Panc1 (cell line): Measurements from ENCODE around the gene TNIK. TPM values are rescaled to one million over a fixed set of nuclear protein-coding genes. Genes with fewer than 3 reads are reported as not detected.

ENCODE experiments used
- ATAC-seq: fragments of 200-7000 bp; cut with Tn5 transposase; 2 replicates; pipeline ENCODE4 v1.9.1; 2020; ENCODE audit warnings: mild to moderate bottlenecking, moderate library complexity
- BruUV-seq: library from RNA; stranded (reverse); fragments of 400-500 nt; replicated peaks from 2 replicates; lab custom pipeline; 2021; lab: Mats Ljungman, UMichigan
- CTCF ChIA-PET: fragments of 300-600 bp; sonication (Branson Sonifier 250); formaldehyde crosslinking; loops from one replicate; lab custom pipeline; 2022; ENCODE audit warnings: antibody characterized with exemption; lab: Charles Lee
- POLR2A ChIA-PET: fragments of 300-600 bp; sonication (Branson Sonifier 250); formaldehyde crosslinking; loops from one replicate; lab custom pipeline; 2022; ENCODE audit warnings: antibody characterized with exemption; lab: Charles Lee
- DNase-seq: peaks from one replicate; pipeline ENCODE4 v3.0.0-alpha.2; 2010; ENCODE audit warnings: low read depth, low spot score
- H3K27ac ChIP-seq: 2 replicates; pipeline ENCODE4 v1.5.1; 2011; ENCODE audit warnings: mild to moderate bottlenecking, low read length, inconsistent platforms
- H3K27me3 ChIP-seq: fragments of 200-500 bp; sonication (Bioruptor generic); 2 replicates; pipeline ENCODE4 v1.6.0; 2014; ENCODE audit warnings: low read length, inconsistent platforms; ENCODE audit not compliant: control insufficient read depth, insufficient read depth
- H3K36me3 ChIP-seq: fragments of 200-500 bp; sonication (Bioruptor generic); 2 replicates; pipeline ENCODE4 v1.5.1; 2014; ENCODE audit warnings: inconsistent platforms, mild to moderate bottlenecking, low read length, moderate library complexity; ENCODE audit not compliant: control insufficient read depth, insufficient read depth
- H3K4me1 ChIP-seq: 2 replicates; pipeline ENCODE4 v1.5.1; 2011; ENCODE audit warnings: inconsistent platforms, mild to moderate bottlenecking, low read length, moderate library complexity; ENCODE audit not compliant: control insufficient read depth, insufficient read depth
- H3K4me3 ChIP-seq, 2 experiments: 2 replicates each; pipeline ENCODE4 v1.5.1; 2011 to 2012; ENCODE audit warnings: low read depth in 2 of 2, low read length in 2 of 2, mild to moderate bottlenecking in 2 of 2, inconsistent platforms in 1 of 2, moderate library complexity in 1 of 2
- H3K9me3 ChIP-seq: fragments of 200-500 bp; sonication (Bioruptor generic); 2 replicates; pipeline ENCODE4 v1.5.1; 2014; ENCODE audit warnings: low read depth, mild to moderate bottlenecking, inconsistent platforms, low read length, moderate library complexity; ENCODE audit not compliant: control insufficient read depth, insufficient read depth
- POLR2AphosphoS5 ChIP-seq: IDR thresholded peaks from 2 replicates; pipeline ENCODE4 v1.6.1; 2012; ENCODE audit warnings: mild to moderate bottlenecking, low read depth, low read length, moderate library complexity
- REST ChIP-seq, 2 experiments: IDR thresholded peaks; 2 replicates each; pipeline ENCODE4 v1.6.1; 2011 to 2012; ENCODE audit warnings: low read depth in 2 of 2, control low read depth in 1 of 2, low read length in 1 of 2, mild to moderate bottlenecking in 1 of 2, moderate library complexity in 1 of 2; ENCODE audit not compliant: insufficient read depth in 1 of 2
- SIN3A ChIP-seq: IDR thresholded peaks from 2 replicates; pipeline ENCODE4 v1.6.1; 2012; ENCODE audit warnings: low read depth, mild to moderate bottlenecking, low read length, moderate library complexity, borderline replicate concordance; ENCODE audit not compliant: insufficient read depth
- TCF7L2 ChIP-seq: IDR thresholded peaks from 2 replicates; pipeline ENCODE4 v1.6.1; 2011; ENCODE audit warnings: mild to moderate bottlenecking, low read depth, low read length, inconsistent platforms
- in situ Hi-C: cut with HindIII; loops from 2 replicates; pipeline ENCODE4 v1.10.0; 2016; ENCODE audit warnings: low sequenced_read_pairs, low pct_unique_long_range_greater_than_20kb
- intact Hi-C: fragments of 100-400 bp; cut with micrococcal nuclease; formaldehyde crosslinking; loops from one replicate; pipeline ENCODE4 v1.10.0; 2022; ENCODE audit not compliant: unreplicated experiment
- total RNA-seq: library from RNA; stranded (reverse); gene quantifications from one replicate; pipeline ENCODE4 v1.2.1, GENCODE V29; 2021; ENCODE audit not compliant: unreplicated experiment
- TF ChIP-seq, protein P1 (sequence below): fragments of 450-650 bp; IDR thresholded peaks from 2 replicates; pipeline ENCODE4 v1.5.1; 2017; ENCODE audit warnings: mild to moderate bottlenecking

The TNIK gene
- total RNA-seq, 1 experiment from 2014 or later: 1.9 TPM

DNA sequence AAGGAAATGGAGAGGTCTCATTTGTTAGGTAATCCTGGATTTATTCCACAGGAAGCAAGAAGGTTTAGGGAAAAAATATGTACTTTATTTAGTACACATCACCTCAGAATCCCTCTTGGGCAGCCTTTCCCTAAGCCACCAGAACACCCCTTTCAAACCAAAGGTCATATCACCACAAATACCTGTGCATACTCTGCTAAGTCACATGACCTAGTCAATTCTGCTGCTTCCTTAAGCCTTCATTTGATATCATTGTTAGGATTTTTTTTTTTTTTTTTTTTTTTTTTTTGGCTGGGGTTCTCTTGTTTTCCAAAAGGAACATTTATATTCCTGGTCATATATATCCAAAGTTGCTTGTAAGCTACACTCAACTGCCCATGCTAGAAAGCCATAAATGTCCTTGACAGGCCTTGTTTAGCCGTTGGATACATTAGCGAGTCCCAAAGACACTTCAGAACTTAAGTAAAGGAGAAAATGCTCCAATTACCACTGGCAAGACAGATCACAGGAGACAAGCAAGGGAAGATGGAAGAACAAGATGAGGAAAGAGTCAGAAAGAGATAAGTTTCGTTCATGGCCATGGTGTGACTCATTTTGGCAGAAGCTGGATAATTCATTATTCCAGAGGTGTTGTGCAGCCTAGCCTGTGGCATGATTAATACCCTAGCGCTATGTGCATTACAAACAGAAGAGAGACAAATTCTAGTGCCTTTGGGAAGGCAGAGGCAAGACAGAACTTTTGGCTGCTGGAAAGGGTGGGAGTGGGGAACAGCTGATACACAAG lies 278.1 kb downstream of the TNIK start:
- DNase-seq (no peak), ATAC-seq (no peak)
- no TSS peak for BruUV-seq
- H3K27me3 ChIP-seq: no peaks in the 10 kb centered on the region
- H3K9me3 ChIP-seq: no peaks in the 10 kb centered on the region
- no peak overlapping the region for H3K27ac ChIP-seq
- H3K36me3 ChIP-seq: no peaks in the 10 kb centered on the region
- TF ChIP-seq, protein P1, sequence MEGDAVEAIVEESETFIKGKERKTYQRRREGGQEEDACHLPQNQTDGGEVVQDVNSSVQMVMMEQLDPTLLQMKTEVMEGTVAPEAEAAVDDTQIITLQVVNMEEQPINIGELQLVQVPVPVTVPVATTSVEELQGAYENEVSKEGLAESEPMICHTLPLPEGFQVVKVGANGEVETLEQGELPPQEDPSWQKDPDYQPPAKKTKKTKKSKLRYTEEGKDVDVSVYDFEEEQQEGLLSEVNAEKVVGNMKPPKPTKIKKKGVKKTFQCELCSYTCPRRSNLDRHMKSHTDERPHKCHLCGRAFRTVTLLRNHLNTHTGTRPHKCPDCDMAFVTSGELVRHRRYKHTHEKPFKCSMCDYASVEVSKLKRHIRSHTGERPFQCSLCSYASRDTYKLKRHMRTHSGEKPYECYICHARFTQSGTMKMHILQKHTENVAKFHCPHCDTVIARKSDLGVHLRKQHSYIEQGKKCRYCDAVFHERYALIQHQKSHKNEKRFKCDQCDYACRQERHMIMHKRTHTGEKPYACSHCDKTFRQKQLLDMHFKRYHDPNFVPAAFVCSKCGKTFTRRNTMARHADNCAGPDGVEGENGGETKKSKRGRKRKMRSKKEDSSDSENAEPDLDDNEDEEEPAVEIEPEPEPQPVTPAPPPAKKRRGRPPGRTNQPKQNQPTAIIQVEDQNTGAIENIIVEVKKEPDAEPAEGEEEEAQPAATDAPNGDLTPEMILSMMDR: no peak
- no peak for TF ChIP-seq POLR2AphosphoS5
- no peak for TF ChIP-seq SIN3A
- no peak for TF ChIP-seq TCF7L2
- no peak for TF ChIP-seq REST (IDR thresholded peaks at IDR 0.05; ENCODE audit: insufficient read depth in 1 of 2, low read depth in 2 of 2, low read length in 1 of 2)
- in situ Hi-C loops: no loop called here
- H3K4me3 ChIP-seq: no peak overlapping the region
- POLR2A ChIA-PET: no interaction called here
- CTCF ChIA-PET: interaction anchor here (0.7 to 1.1 kb wide), 3 partner anchors 222 to 1823 kb away, joined by 7 to 12 read pairs (median 8); no protein-coding TSS in a partner anchor
- H3K4me1 ChIP-seq: no peaks in the 10 kb centered on the region
- intact Hi-C loops: loop anchor here (10.0 kb wide), 1 partner anchor 653 kb away; no protein-coding TSS in a partner anchor

GRCh38 chr3:171178714-171179113 lies 281.5 kb downstream of the TNIK start:
- no peak for TF ChIP-seq SIN3A
- TF ChIP-seq, protein P1: no peak
- TF ChIP-seq TCF7L2: no peak
- TF ChIP-seq POLR2AphosphoS5: no peak
- TF ChIP-seq REST (IDR thresholded peaks at IDR 0.05; ENCODE audit: insufficient read depth in 1 of 2, low read depth in 2 of 2, low read length in 1 of 2): no peak
- intact Hi-C loops: no loop called here
- no peak overlapping the region for H3K27ac ChIP-seq

More at GRCh38 chr3:171178714-171179113, 281.5 kb downstream of the TNIK start:
- no TSS peak for BruUV-seq
- Histone ChIP-seq H3K9me3 (no peaks in the 10 kb centered on the region), H3K36me3 (no peaks in the 10 kb centered on the region), H3K27me3 (no peaks in the 10 kb centered on the region), H3K4me1 (no peaks in the 10 kb centered on the region), H3K4me3 (no peak overlapping the region)
- ChIA-PET POLR2A (no interaction called here), CTCF (no interaction called here)
- in situ Hi-C loops: no loop called here
- no peak for DNase-seq
- ATAC-seq: no peak
